Heart right ventricle (tissue), 16 donors: ENCODE data around the gene ZBTB18. TPM values are rescaled to one million over a fixed set of nuclear protein-coding genes. Genes with fewer than 3 reads are reported as not detected.

Source experiments
- ATAC-seq, 8 donors: fragments of 200-7000 bp; cut with Tn5 transposase; one replicate each; pipeline ENCODE4 v1.9.1; 2020; ENCODE audit warnings: mild to moderate bottlenecking in 8 of 8, moderate library complexity in 8 of 8, moderate number of reproducible peaks in 1 of 8
- DNase-seq, 2 donors: peaks; one replicate each; pipeline ENCODE4 v3.0.0-alpha.2; 2020
- H3K27ac ChIP-seq, 10 donors: fragments of 200-600 bp; sonication (generic) in 2 of 10; one replicate each; pipeline versions ENCODE4 v1.5.0 to v1.8.0; 2020 to 2022; ENCODE audit warnings: mild to moderate bottlenecking in 3 of 10
- H3K27me3 ChIP-seq, 7 donors: fragments of 200-600 bp; one replicate each; pipeline ENCODE4 v1.8.0; 2021 to 2022; ENCODE audit warnings: mild to moderate bottlenecking in 2 of 7
- H3K36me3 ChIP-seq, 9 donors: fragments of 200-600 bp; sonication (generic) in 1 of 9; one replicate each; pipeline versions ENCODE4 v1.5.0 to v1.8.0; 2020 to 2022; ENCODE audit warnings: mild to moderate bottlenecking in 2 of 9
- H3K4me1 ChIP-seq, 9 donors: fragments of 200-600 bp; sonication (generic) in 1 of 9; one replicate each; pipeline versions ENCODE4 v1.5.0 to v1.8.0; 2020 to 2022; ENCODE audit warnings: mild to moderate bottlenecking in 4 of 9
- H3K4me3 ChIP-seq, 10 donors: fragments of 200-600 bp; sonication (generic) in 2 of 10; one replicate each; pipeline versions ENCODE4 v1.5.0 to v1.8.0; 2020 to 2022; ENCODE audit warnings: mild to moderate bottlenecking in 7 of 10, moderate library complexity in 2 of 10
- H3K9me3 ChIP-seq, 11 donors: fragments of 200-600 bp in 10 of 11; sonication (generic) in 2 of 11; one replicate each; pipeline versions ENCODE4 v1.5.0 to v1.8.0; 2013 to 2022; ENCODE audit warnings: mild to moderate bottlenecking in 2 of 11, control low read depth in 1 of 11, moderate library complexity in 1 of 11
- WGBS, 2 donors: extraction: QIAGEN DNeasy Blood & Tissue Kit; methylation state at CpG; one replicate each; pipeline ENCODE4 v1.1.7; 2013; ENCODE audit warnings: inconsistent platforms in 1 of 2; 5-methylcytosine and 5-hydroxymethylcytosine counted together
- intact Hi-C, 10 donors: fragments of 100-400 bp; cut with DNase I; formaldehyde crosslinking; loops; one replicate each; pipeline versions ENCODE4 v1.11.1 to v1.14.2; 2022
- polyA plus RNA-seq, 2 donors: library from polyadenylated mRNA; stranded (reverse); fragments of 200-250 nt; gene quantifications; one replicate each; pipeline ENCODE4 v1.2.3, GENCODE V29; 2013
- total RNA-seq, 10 donors: library from RNA; stranded (reverse); fragmentation: NEBNext Ultra II Directional in 3 of 10; extraction: Animal tissue kit (Norgen Biotek cat#: 25700) in 3 of 10; gene quantifications; one replicate each; pipeline versions ENCODE4 v1.2.1 to v1.2.4, GENCODE V29; 2021 to 2023
- TF ChIP-seq, protein P1 (sequence below), 9 donors: fragments of 200-600 bp; sonication (generic) in 2 of 9; IDR thresholded peaks; one replicate each; pipeline versions ENCODE4 v1.5.0 to v1.8.0; 2021 to 2022; ENCODE audit warnings: antibody characterized with exemption in 9 of 9, mild to moderate bottlenecking in 5 of 9, moderate library complexity in 1 of 9
- donor health status: Arrhythmogenic right ventricular cardiomyopathy.
- donor health status: ischemic (EF 13 %, LVEDD 7.1; RV severe dilation, severe dysfunction).
- donor health status: healthy with polysubstance abuse.
- donor health status: DM: no; HTN: yes; CAD: no.
- donor health status: DM: no; HTN: no; CAD: no.
- donor health status: ischemic (EF 25% LVEDD 6.9; RV normal size, moderate dysfunction).
- donor health status: ischemic (EF 25% LVEDD 5.7; RV mildly dilated, moderate dysfunction).
- donor health status: healthy.
- donor health status: DM: yes; HTN: yes; CAD: no.
- donor health status: Ischemic cardiomyopathy.
- donor health status: ischemic (EF 35%, LVEDD 5.7; RV mildly dilated, moderate dysfunction).
- donor health status: nonischemic (EF 11% LVEDD 7.7; RV severe dilation, severe dysfunction).
- donor health status: DM: yes; HTN: yes; CAD: no.
- donor health status: PGD.
- donor health status: ischemic (EF 29% LVEDD 5.4; RV normal size, mild dysfunction).
- donor health status: nonischemic (EF 23%, LVEDD 6.1; RV moderate dilation, normal function).

Gene ZBTB18
- total and polyA plus RNA-seq, 12 donors = 7.5 to 33.7 (median 20.5) TPM

DNA sequence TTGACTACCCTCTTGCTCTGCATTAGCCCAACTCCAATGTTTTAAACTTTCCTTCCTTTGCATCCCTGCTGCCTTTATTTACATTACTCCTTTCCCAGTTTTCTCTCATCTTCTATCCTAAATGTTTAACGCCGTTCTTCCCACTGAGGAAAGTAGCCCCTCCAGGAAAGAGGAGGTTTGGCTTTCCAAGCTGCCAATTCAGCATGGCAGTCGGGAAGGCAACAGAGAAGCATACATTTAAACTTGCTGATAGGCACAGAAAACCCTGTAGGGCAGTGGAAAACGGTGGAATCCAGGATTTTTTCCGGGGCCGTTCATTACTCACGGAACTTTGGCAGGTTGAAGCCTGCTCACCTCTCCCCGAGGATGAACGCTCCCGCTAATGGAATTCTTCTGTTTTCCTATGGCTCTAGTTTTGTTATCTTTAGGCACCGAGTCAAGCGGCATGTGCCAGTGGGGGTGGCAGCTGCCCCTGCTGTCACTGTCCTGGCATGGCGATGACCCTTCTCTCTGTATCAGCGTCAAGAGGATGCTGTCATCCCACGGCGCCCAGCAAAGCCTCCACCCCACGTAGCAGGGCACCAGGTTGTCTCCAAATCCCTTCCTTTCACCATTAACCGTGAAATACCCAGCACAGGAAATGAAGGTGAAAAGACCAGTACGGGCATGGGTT lies 48.3 kb downstream of the ZBTB18 start:
- H3K4me1 ChIP-seq = peaks cover 0 to 10% (median 0%) of the 10 kb centered on the region in 9 donors
- peaks cover 0 to 25% (median 6%) of the 10 kb centered on the region in 7 donors for H3K27me3 ChIP-seq
- DNase-seq (no peak), ATAC-seq (no peak)
- H3K27ac ChIP-seq = no peak overlapping the region
- peaks cover 0 to 9% (median 0%) of the 10 kb centered on the region in 11 donors for H3K9me3 ChIP-seq
- TF ChIP-seq, protein P1, sequence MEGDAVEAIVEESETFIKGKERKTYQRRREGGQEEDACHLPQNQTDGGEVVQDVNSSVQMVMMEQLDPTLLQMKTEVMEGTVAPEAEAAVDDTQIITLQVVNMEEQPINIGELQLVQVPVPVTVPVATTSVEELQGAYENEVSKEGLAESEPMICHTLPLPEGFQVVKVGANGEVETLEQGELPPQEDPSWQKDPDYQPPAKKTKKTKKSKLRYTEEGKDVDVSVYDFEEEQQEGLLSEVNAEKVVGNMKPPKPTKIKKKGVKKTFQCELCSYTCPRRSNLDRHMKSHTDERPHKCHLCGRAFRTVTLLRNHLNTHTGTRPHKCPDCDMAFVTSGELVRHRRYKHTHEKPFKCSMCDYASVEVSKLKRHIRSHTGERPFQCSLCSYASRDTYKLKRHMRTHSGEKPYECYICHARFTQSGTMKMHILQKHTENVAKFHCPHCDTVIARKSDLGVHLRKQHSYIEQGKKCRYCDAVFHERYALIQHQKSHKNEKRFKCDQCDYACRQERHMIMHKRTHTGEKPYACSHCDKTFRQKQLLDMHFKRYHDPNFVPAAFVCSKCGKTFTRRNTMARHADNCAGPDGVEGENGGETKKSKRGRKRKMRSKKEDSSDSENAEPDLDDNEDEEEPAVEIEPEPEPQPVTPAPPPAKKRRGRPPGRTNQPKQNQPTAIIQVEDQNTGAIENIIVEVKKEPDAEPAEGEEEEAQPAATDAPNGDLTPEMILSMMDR (IDR thresholded peaks at IDR 0.05) = no peak
- intact Hi-C loops = no loop called here
- no peak overlapping the region for H3K4me3 ChIP-seq
- H3K36me3 ChIP-seq = no peaks in the 10 kb centered on the region
- WGBS, 2 donors = 85% methylated on average over 19 of the region's 19 CpGs

GRCh38 chr1:244100276-244100675 lies 49.2 kb downstream of the ZBTB18 start:
- WGBS, 2 donors = 64 to 68% methylated on average over 5 of the region's 5 CpGs
- TF ChIP-seq, protein P1 (IDR thresholded peaks at IDR 0.05) = no peak
- ATAC-seq = no peak
- peaks cover 0 to 10% (median 0%) of the 10 kb centered on the region in 9 donors for H3K4me1 ChIP-seq
- no peaks in the 10 kb centered on the region for H3K36me3 ChIP-seq
- DNase-seq = no peak
- peaks cover 0 to 9% (median 0%) of the 10 kb centered on the region in 11 donors for H3K9me3 ChIP-seq
- peaks cover 0 to 31% (median 6%) of the 10 kb centered on the region in 7 donors for H3K27me3 ChIP-seq
- no peak overlapping the region for H3K4me3 ChIP-seq
- no peak overlapping the region for H3K27ac ChIP-seq
- intact Hi-C loops = no loop called here

DNA sequence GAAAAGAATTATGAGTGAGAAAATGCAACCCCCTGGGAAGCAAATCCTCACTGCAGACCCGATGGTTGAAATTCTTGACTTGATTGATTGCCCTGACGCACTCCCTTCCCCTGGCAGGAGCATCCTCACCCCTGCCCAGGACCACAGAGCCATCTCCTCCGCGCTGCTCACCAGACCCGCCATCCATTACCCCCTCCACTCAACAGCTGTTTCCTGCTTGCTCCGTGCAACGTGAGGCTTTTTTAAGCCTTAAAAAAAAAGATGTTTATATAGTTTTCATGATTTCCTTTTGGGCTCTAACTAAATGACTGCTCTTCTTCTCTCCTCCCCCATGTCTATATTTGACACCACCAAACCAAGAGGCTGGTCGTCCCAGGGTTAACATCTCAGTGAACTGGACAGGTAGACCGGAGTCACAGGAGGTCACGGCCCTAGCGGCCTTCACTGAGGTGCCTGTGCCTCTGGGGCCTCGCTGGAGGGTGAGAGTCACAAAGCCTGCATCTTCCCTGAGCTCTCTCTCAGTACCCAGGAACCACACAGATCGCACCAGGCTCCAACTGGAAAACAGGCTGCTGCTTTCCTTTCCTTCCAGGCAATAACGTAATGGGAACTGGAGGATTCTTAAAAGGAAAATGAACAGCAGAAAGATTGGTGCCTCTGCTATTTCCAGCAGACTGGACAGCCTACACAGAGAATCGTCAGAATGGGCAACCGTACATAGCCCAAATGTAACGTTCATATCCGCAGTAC lies 49.8 kb downstream of the ZBTB18 start:
- no peak for DNase-seq
- WGBS, 2 donors = 36 to 44% methylated on average over 18 of the region's 18 CpGs
- Histone ChIP-seq H3K4me1 (peaks cover 0 to 10% (median 0%) of the 10 kb centered on the region in 9 donors), H3K36me3 (no peaks in the 10 kb centered on the region), H3K27me3 (peaks cover 0 to 32% (median 6%) of the 10 kb centered on the region in 7 donors), H3K27ac (no peak overlapping the region), H3K4me3 (no peak overlapping the region), H3K9me3 (peaks cover 0 to 9% (median 0%) of the 10 kb centered on the region in 11 donors)
- ATAC-seq = no peak
- intact Hi-C loops = no loop called here
- TF ChIP-seq, protein P1 (IDR thresholded peaks at IDR 0.05) = no peak

GRCh38 chr1:244102046-244102445 lies 51.0 kb downstream of the ZBTB18 start:
- 86 to 93% methylated on average over 10 of the region's 10 CpGs for WGBS, 2 donors
- Histone ChIP-seq H3K9me3 (peaks cover 0 to 9% (median 0%) of the 10 kb centered on the region in 11 donors), H3K36me3 (no peaks in the 10 kb centered on the region), H3K27me3 (peaks cover 0 to 32% (median 6%) of the 10 kb centered on the region in 7 donors), H3K27ac (no peak overlapping the region), H3K4me1 (peaks cover 0 to 10% (median 0%) of the 10 kb centered on the region in 9 donors), H3K4me3 (no peak overlapping the region)
- TF ChIP-seq, protein P1 (IDR thresholded peaks at IDR 0.05) = no peak
- no peak for DNase-seq
- no peak for ATAC-seq
- intact Hi-C loops = no loop called here
